Left forelimb (tissue), 1 donor: ENCODE measurements around the gene FBXW4.

Experiments
- DNase-seq: peaks from one replicate; pipeline ENCODE4 v3.0.0-alpha.2; 2018; ENCODE audit warnings: low spot score

Gene FBXW4

GRCh38 chr10:101580486-101581399, 114.2 kb downstream of the FBXW4 start:
- no peak for DNase-seq

DNA sequence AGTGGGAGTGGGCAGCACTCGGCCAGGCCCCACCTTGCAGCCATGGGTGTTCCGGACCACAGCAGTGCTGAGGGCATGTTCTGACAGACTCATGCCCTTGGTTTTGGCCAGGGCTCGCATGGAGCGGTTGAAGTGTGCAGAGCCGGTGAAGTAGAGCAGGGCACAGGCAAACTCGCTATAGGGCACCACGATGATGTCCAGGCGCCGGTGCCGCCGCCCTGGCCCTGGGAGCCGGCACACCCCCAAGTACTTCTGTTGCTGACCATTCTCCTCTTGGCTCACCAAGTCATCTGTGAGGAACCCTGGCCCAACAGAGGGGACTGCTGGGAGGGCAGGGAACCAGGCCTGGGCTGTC, 115.5 kb downstream of the FBXW4 start:
- no peak for DNase-seq

DNA sequence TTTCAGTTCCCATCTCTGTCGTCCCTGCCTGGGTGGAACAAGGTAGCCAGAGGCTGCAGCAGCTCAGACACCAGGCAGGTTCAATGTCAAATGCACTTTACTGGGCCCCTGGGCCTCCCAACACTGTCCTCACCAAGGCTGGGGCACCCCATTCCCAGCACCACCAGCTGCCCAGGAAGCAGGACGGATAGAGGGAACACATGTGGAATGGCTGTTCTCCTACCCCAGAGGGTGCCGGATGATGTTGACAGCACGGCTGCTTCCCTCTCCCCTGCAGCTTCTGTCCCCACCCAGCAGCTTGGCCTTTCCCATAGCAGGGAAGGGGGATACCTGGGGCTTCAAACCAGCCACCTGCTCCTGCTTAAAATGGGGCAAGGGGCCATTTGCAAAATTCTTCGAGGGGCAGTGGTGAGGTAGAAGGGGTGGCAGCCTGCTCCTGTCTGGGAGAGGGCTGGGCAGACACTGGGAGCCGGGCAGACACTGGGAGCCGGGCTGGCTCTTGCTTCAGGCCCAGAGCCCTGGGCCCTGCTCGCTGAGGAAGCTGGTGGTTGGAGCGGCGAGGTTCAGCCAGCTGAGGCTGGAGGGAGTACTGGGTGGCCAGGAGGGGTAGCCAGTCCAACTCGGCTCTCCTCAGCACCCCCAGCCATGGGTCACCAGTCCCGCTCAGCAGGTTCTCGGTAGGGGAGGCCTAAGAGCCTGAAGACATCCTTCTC, 116.0 kb downstream of the FBXW4 start:
- DNase-seq, result no peak

GRCh38 chr10:101578192-101578591, 116.8 kb downstream of the FBXW4 start:
- no peak for DNase-seq

GRCh38 chr10:101577121-101577871, 117.7 kb downstream of the FBXW4 start:
- DNase-seq, result no peak

- no peak for DNase-seq
These were observed 118.6 kb downstream of the FBXW4 start for GRCh38 chr10:101576211-101576863.

DNA sequence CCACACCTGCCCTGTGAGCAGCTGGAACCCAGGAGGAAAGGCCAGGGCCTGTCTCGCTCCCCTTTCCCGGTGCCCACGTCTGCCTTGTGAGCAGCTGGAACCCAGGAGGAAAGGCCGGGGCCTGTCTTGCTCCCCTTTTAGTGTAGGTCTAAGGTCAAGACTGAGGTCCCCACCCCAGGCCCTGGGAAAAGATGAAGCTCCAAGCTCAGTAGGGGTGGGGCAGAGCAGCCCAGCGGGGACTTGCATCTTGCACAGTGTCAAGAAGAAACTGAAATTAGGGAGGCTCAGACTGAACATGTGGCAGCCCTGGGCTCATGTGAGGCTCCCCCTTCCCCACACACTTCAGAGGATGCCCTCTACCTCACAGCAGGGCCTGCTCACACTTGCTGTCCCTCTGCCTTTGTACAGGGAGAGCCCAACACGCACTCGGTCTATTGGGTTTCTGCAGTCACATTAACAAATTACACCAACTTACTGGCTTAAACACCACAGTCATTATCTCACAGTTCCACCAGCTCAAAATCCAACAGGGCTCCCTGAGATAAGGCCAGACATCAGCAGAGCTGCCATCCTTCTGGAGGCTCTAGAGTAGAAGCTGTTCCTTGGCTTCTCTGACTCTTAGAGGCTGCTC, 119.3 kb downstream of the FBXW4 start:
- no peak for DNase-seq

DNA sequence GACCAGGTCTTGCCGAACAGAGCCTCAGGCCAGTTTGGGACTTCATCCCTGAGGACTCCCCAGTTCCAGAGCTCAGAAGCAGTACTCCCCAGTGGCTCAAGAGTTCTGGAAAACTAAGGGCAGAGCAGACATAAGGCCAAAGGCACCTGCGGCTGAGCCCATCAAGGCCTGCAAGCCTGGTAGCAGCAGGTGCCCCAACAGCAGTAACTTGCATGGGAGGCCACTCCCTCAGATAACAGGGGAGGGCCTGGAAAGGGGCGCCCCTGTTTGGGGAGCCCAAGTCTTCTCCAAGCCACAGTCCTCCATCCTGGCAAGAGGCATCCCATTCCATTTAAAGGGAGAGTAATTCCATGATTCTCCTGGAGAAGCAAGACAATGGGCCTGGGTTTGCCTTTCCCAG, 119.9 kb downstream of the FBXW4 start:
- DNase-seq, result no peak

- DNase-seq, result no peak
These were observed 120.9 kb downstream of the FBXW4 start for GRCh38 chr10:101573885-101574753.

GRCh38 chr10:101572785-101573184, 122.2 kb downstream of the FBXW4 start:
- no peak for DNase-seq

- no peak for DNase-seq
These were observed 122.8 kb downstream of the FBXW4 start for GRCh38 chr10:101572126-101572525.

- DNase-seq, result no peak
These were observed 123.6 kb downstream of the FBXW4 start for GRCh38 chr10:101571271-101571925.

DNA sequence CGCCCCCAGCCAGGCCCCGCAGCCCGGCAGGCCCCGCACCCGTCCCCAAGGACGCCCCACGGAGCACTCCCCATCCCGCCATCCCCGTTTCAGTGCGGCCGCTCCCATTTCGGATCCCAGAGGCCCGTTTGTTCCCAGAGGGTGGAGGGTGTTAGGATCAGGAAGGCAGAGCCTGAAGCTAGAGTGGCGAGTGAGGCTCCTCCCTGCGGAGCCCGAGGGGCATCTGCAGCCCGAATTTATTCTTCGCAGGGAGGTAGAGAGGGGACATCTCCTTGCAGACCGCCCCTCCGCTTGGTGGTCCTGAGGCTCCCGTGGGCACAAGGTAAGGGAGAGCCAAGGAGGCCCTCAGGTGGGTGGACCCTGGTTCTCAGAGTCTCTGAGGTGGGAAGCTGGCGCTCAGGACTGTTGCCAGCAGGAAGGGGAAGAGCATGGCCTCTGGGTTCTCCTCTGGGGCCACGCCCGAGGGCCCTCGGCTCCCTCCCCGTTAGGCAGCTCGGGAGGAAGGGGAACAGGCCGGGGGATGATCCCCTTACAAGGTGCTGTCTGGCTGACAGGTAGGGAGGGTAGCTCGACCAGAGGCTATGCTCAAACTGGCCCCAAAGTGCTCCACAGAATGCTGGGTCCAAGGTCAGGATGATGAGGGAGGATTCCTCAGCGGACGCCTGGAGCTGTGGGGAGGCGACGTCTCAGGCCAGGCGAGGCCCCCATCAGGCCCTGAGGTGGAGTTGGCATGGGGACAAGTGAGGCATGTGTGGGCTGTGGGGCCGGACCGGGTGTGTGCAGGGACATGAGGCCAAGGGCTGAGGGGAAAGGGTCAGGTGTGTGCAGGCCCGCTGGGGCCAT, 124.3 kb downstream of the FBXW4 start:
- no peak for DNase-seq

DNA sequence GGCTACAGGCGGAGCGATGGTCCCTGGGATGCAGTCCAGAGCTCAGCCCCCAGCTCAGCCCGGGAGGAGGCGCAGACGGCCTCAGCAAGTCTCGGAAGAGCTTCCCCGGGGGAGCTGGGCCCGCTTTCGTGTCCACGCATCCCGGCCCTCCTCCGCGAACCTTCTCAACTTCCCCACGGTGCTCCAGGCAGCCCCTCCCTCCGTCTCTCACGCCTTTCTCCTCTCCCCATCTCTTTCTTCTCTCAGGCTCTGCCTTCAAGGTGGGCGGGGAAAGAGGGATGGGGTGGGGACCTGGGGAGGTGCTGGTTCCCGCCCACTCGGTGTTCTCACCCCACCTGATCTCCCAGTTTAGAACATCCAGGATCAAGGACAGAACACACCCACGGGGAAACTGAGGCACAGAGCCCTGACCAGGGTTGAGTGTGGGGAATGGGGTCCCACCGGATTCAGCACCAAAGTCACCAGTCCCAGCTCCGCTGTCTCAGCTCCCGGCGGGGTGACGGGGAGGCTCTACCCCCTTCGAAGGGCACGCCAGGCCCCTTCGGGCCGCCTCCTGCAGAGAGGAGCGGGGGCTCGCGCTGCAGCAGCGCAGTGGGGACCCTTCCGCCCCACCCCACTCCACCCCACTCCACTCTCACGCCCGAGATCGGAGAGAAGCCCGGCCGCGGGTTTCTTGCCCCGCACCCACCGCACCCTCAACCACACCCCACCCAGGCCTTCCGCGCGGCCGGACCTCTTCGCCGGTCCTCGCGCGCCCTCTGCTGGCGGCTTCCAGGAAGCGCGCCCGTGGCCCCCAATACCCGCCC, 125.1 kb downstream of the FBXW4 start:
- DNase-seq, result peak; percentile 91

GRCh38 chr10:101569323-101569621, 125.7 kb downstream of the FBXW4 start:
- DNase-seq, result no peak

- DNase-seq, result no peak
These were observed 126.8 kb downstream of the FBXW4 start for GRCh38 chr10:101568054-101568745.

DNA sequence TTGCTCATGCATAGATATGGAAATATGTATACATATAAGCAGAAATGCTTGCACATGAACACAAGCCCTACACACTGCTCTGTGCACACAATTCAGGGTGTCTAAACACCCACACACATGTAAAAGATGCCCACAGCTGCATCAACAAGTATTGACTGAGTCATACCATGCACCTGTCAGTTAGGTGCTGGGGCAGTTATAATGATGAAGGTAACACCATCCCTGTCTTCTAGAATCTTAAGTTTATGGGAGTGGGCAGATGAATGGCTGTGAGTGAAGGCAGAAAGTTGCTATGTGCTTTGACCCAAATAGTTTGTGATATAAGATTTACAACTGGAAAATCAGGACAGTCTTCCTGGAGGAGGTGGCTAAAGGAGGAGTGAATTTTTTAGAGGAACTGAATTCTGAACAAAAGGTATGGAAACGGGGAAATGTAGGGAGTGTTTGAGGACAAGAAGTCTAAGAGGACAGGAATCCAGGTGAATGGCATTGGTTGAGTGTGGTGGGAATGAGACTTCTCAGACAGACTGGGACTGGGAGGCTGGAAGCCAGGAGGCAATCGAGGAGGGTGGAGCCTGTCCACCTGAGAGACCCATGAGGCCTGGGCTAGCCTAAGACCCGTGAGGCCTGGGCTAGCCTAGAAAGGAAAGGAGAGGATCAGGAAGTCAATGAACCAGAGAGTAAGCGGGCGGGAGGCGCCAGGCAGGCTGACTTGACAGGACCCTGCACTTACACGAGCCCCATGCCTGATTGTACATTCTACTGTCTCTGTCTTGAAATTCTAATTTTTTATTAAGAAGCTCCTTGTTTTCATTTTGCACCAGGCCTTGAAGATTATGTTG, 127.6 kb downstream of the FBXW4 start:
- DNase-seq, result no peak
